Common myeloid progenitor, CD34-positive (primary cell): ENCODE data around the gene DYNC1I1.

Source experiments
- CTCF ChIA-PET: fragments of 350-600 bp; sonication (Branson Sonifier 250); formaldehyde crosslinking; loops from one replicate; lab custom pipeline; 2021; ENCODE audit warnings: antibody characterized with exemption; lab: Charles Lee
- POLR2A ChIA-PET: fragments of 350-600 bp; sonication (Branson Sonifier 250); formaldehyde crosslinking; loops from one replicate; lab custom pipeline; 2021; ENCODE audit warnings: antibody characterized with exemption; lab: Charles Lee
- DNase-seq, 3 donors: peaks; one replicate each; pipeline versions ENCODE4 v3.0.0 to v3.0.0-alpha.2; 2013
- H3K27ac ChIP-seq, 2 experiments: 1 replicate in 1 of 2; 2 replicates in 1 of 2; pipeline ENCODE4 v1.7.0; 2013; ENCODE audit warnings: inconsistent platforms in 2 of 2, low read length in 2 of 2, mild to moderate bottlenecking in 2 of 2, low read depth in 1 of 2, moderate library complexity in 1 of 2; ENCODE audit not compliant: severe bottlenecking in 2 of 2, insufficient read depth in 1 of 2, poor library complexity in 1 of 2
- H3K27me3 ChIP-seq, 5 experiments: replicated peaks in 2 of 5; 1 replicate in 3 of 5; 2 replicates in 2 of 5; pipeline versions ENCODE4 v1.6.1 to v1.7.0; 2013; ENCODE audit warnings: low read length in 4 of 5, mild to moderate bottlenecking in 2 of 5, moderate library complexity in 2 of 5, inconsistent platforms in 1 of 5; ENCODE audit not compliant: insufficient read depth in 5 of 5, control insufficient read depth in 4 of 5
- H3K36me3 ChIP-seq, 4 experiments: 1 replicate in 2 of 4; 2 replicates in 2 of 4; pipeline versions ENCODE4 v1.6.1 to v1.7.0; 2013; ENCODE audit warnings: low read length in 3 of 4, control low read depth in 1 of 4, mild to moderate bottlenecking in 1 of 4; ENCODE audit not compliant: control insufficient read depth in 4 of 4, insufficient read depth in 4 of 4
- H3K4me1 ChIP-seq, 4 experiments: 1 replicate in 3 of 4; 2 replicates in 1 of 4; pipeline versions ENCODE4 v1.6.1 to v1.7.1; 2013; ENCODE audit warnings: low read length in 3 of 4, mild to moderate bottlenecking in 3 of 4, control low read depth in 1 of 4, inconsistent platforms in 1 of 4, moderate library complexity in 1 of 4; ENCODE audit not compliant: control insufficient read depth in 4 of 4, insufficient read depth in 4 of 4; ENCODE audit errors: control extremely low read depth in 1 of 4
- H3K4me3 ChIP-seq, 7 experiments: 1 replicate in 4 of 7; 2 replicates in 3 of 7; pipeline versions ENCODE4 v1.5.1 to v1.7.0; 2013; ENCODE audit warnings: mild to moderate bottlenecking in 7 of 7, low read length in 6 of 7, moderate library complexity in 6 of 7, inconsistent platforms in 2 of 7, low read depth in 2 of 7, control low read depth in 1 of 7; ENCODE audit not compliant: insufficient read depth in 4 of 7, control insufficient read depth in 1 of 7; ENCODE audit errors: extremely low read depth in 1 of 7
- H3K9me3 ChIP-seq, 5 experiments: 1 replicate in 4 of 5; 2 replicates in 1 of 5; pipeline versions ENCODE4 v1.6.1 to v1.7.1; 2013; ENCODE audit warnings: low read length in 4 of 5, mild to moderate bottlenecking in 2 of 5, inconsistent platforms in 1 of 5, low read depth in 1 of 5, moderate library complexity in 1 of 5; ENCODE audit not compliant: control insufficient read depth in 4 of 5, insufficient read depth in 2 of 5; ENCODE audit errors: control extremely low read depth in 1 of 5
- WGBS: methylation state at CpG from one replicate; pipeline ENCODE4 v1.1.5; 2013; ENCODE audit not compliant: insufficient coverage; 5-methylcytosine and 5-hydroxymethylcytosine counted together

DYNC1I1 gene

DNA sequence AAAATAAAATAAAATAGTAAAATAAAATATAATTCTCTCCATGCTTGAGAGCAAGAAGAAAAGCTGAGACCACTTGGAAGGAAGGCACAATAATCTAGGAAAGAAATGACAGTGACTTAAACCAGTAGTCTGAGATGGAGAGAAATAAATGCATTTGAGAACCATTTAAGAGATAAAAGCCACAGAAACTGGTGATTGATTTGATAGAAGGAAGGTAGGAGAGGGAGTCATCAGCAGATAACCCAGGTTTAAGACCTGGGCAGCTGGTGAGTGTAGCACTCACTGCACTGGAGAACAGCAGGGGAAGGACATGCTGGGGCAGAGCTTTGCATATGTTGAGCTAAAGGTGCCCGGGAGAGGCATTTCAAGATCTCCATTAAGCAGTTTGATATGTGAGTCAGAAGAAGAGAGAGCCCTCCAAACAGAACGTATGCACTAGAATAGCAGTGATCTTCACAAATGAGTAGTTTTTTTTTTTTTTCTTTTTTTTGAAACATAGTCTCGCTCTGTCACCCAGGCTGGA, 268.0 kb downstream of the DYNC1I1 start:
- 67% methylated on average over 1 of the region's 3 CpGs for WGBS
- peaks cover 0 to 2% (median 0%) of the 10 kb centered on the region in 5 experiments for H3K27me3 ChIP-seq

GRCh38 chr7:96041171-96041570, 268.8 kb downstream of the DYNC1I1 start:
- ChIA-PET CTCF (no interaction called here), POLR2A (no interaction called here)
- Histone ChIP-seq H3K27ac (no peak overlapping the region), H3K27me3 (peaks cover 0 to 3% (median 0%) of the 10 kb centered on the region in 5 experiments), H3K4me3 (no peak overlapping the region), H3K4me1 (no peaks in the 10 kb centered on the region), H3K9me3 (no peaks in the 10 kb centered on the region), H3K36me3 (no peaks in the 10 kb centered on the region)
- DNase-seq = no peak
- WGBS = no CpG with 5 or more reads among the region's 1 CpG

More for the DNA sequence above, 268.0 kb downstream of the DYNC1I1 start:
- DNase-seq = no peak
- no peak overlapping the region for H3K27ac ChIP-seq
- ChIA-PET POLR2A (no interaction called here), CTCF (no interaction called here)
- H3K36me3 ChIP-seq = no peaks in the 10 kb centered on the region
- no peak overlapping the region for H3K4me3 ChIP-seq
- no peaks in the 10 kb centered on the region for H3K9me3 ChIP-seq
- no peaks in the 10 kb centered on the region for H3K4me1 ChIP-seq

GRCh38 chr7:96045181-96045580, 272.8 kb downstream of the DYNC1I1 start:
- POLR2A ChIA-PET = no interaction called here
- CTCF ChIA-PET = interaction anchor here (1.3 kb wide), 1 partner anchor 9 kb away, joined by 3 read pairs; no protein-coding TSS in a partner anchor

DNA sequence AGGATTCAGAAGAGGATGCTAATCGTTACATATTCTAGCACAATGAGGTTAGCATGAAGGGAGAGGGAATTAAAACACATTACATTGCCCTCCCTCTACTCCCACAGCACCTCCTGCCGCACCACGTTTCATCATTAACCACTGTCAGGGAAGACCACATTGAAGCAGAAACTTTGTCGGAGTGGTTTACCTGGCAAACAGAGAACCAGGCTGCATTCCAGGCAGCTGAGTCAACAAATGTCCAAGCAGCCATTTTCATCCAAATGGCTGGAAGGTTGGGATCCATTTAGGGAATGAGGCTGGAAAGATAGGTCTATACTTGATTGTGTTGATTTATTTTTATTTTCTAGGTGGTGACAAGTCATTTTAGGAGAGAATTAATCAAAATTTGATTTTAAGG, 273.6 kb downstream of the DYNC1I1 start:
- H3K9me3 ChIP-seq = no peaks in the 10 kb centered on the region
- ChIA-PET CTCF (no interaction called here), POLR2A (no interaction called here)
- H3K27ac ChIP-seq = no peak overlapping the region
- H3K27me3 ChIP-seq = peaks cover 0 to 5% (median 0%) of the 10 kb centered on the region in 5 experiments
- H3K4me1 ChIP-seq = no peaks in the 10 kb centered on the region
- H3K36me3 ChIP-seq = no peaks in the 10 kb centered on the region
- DNase-seq = no peak
- no peak overlapping the region for H3K4me3 ChIP-seq
- 94% methylated on average over 3 of the region's 4 CpGs for WGBS

More at GRCh38 chr7:96045181-96045580, 272.8 kb downstream of the DYNC1I1 start:
- H3K9me3 ChIP-seq = no peaks in the 10 kb centered on the region
- no peaks in the 10 kb centered on the region for H3K4me1 ChIP-seq
- H3K36me3 ChIP-seq = no peaks in the 10 kb centered on the region
- no peak overlapping the region for H3K4me3 ChIP-seq
- DNase-seq = no peak
- 96% methylated on average over 2 of the region's 3 CpGs for WGBS
- H3K27me3 ChIP-seq = peaks cover 0 to 3% (median 0%) of the 10 kb centered on the region in 5 experiments
- no peak overlapping the region for H3K27ac ChIP-seq

DNA sequence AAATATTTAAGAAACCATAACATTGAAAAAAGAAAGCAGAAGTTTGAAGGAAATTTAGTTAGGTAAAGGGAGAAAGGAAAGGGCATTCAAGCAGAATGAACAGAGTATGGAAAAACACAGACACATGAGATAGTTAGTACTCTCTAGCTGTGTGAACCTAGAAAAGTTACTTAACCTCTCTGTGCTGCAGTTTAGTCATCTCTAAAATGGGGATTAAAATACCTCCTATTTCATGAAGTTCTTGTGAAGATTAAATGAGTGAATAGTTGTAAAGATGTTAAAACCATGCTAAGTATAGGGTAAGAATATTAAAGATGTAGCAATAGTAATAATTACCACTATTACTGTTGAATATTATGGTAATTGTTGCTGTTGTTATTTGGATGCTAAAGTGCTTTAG, 279.9 kb downstream of the DYNC1I1 start:
- no peak for DNase-seq
- H3K36me3 ChIP-seq = no peaks in the 10 kb centered on the region
- CTCF ChIA-PET = no interaction called here
- no peaks in the 10 kb centered on the region for H3K4me1 ChIP-seq
- no peak overlapping the region for H3K27ac ChIP-seq
- H3K4me3 ChIP-seq = no peak overlapping the region
- peaks cover 0 to 6% (median 0%) of the 10 kb centered on the region in 5 experiments for H3K27me3 ChIP-seq
- POLR2A ChIA-PET = no interaction called here
- no peaks in the 10 kb centered on the region for H3K9me3 ChIP-seq

- no peaks in the 10 kb centered on the region for H3K9me3 ChIP-seq
- ChIA-PET CTCF (no interaction called here), POLR2A (no interaction called here)
- no peak overlapping the region for H3K4me3 ChIP-seq
- H3K4me1 ChIP-seq = no peaks in the 10 kb centered on the region
- DNase-seq = no peak
- no peak overlapping the region for H3K27ac ChIP-seq
- H3K27me3 ChIP-seq = peaks cover 0 to 6% (median 0%) of the 10 kb centered on the region in 5 experiments
- H3K36me3 ChIP-seq = no peaks in the 10 kb centered on the region
- WGBS = no CpG with 5 or more reads among the region's 4 CpGs
Measured at GRCh38 chr7:96052860-96053470, 280.6 kb downstream of the DYNC1I1 start.

DNA sequence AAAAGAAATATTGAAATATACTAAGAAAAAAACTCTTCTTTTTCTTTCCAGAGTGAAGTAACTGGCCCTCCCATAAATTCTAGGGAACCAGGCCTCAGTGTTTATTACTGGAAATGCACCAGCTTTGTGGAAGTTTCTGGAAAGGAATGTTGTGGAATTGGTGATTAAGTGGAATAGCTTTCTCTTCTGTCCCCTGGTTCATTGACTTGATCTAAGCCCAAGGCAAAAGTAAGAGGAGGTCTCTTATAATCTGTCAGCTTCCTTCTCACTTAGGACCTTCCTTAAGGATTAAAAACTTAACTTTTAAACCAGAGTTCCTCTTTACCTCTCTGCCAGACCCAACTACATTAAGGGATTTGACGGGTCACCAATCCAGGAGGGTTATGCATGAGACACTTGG, 283.4 kb downstream of the DYNC1I1 start:
- H3K4me1 ChIP-seq = no peaks in the 10 kb centered on the region
- H3K27me3 ChIP-seq = peaks cover 0 to 8% (median 0%) of the 10 kb centered on the region in 5 experiments
- ChIA-PET POLR2A (no interaction called here), CTCF (no interaction called here)
- no CpG with 5 or more reads among the region's 1 CpG for WGBS
- H3K36me3 ChIP-seq = no peaks in the 10 kb centered on the region
- no peak overlapping the region for H3K27ac ChIP-seq
- no peaks in the 10 kb centered on the region for H3K9me3 ChIP-seq
- DNase-seq = no peak
- no peak overlapping the region for H3K4me3 ChIP-seq
